Measurements from ENCODE around the gene SPATS2L. TPM values are rescaled to one million over a fixed set of nuclear protein-coding genes. Genes with fewer than 3 reads are reported as not detected.

SPATS2L gene
- total and polyA plus RNA-seq, 12 donors = 16.7 to 68.8 (median 43.6) TPM

DNA sequence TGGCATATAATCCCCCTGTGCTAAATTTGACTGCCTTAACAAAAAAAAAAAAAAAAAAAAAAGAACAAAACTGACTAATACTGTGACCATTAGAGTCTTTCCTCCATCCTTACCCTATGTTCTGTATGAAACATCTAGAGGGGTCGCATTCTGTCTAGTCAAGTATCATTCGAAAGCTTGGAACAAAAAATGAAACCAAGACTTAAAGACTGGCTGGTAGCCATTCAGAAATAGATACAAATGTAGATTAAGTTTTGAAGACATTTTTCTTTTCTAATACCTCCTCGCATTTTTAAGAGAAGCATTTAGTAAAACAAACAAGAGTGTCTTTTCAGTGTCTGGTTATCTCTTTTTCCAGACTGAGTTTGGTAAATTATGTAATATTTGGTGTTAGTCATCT lies 66.7 kb downstream of the SPATS2L start:
- 60 to 78% (median 64%) methylated on average over 3 of the region's 3 CpGs for WGBS, 4 donors
- TF ChIP-seq POLR2A (IDR thresholded peaks at IDR 0.05) = no peak
- TF ChIP-seq, protein P1, sequence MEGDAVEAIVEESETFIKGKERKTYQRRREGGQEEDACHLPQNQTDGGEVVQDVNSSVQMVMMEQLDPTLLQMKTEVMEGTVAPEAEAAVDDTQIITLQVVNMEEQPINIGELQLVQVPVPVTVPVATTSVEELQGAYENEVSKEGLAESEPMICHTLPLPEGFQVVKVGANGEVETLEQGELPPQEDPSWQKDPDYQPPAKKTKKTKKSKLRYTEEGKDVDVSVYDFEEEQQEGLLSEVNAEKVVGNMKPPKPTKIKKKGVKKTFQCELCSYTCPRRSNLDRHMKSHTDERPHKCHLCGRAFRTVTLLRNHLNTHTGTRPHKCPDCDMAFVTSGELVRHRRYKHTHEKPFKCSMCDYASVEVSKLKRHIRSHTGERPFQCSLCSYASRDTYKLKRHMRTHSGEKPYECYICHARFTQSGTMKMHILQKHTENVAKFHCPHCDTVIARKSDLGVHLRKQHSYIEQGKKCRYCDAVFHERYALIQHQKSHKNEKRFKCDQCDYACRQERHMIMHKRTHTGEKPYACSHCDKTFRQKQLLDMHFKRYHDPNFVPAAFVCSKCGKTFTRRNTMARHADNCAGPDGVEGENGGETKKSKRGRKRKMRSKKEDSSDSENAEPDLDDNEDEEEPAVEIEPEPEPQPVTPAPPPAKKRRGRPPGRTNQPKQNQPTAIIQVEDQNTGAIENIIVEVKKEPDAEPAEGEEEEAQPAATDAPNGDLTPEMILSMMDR (IDR thresholded peaks at IDR 0.05) = no peak

DNA sequence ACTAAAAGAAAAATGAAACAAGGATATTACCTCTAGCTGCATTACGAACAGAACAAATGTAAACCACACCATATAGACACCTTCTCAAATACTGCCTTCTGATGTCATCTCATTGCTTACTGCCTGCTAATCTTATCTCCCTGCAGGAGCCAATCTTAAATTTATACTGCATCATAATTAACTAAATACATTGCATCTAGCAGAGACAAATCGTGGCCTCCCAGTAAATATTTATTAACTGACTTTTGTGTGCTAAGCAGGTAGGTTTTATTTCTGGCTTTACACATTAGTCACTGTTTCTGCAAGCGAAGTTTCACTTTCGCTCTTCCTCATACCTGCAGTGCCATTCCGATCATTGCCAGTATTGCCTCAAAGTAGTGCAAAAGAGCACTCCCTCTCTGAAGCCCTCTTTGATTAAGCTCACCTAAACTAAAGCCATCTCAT lies 67.5 kb downstream of the SPATS2L start:
- no peaks in the 10 kb centered on the region for H3K36me3 ChIP-seq (replicated peaks in 1 of 2)
- intact Hi-C loops (cut with DNase I) = loop anchor here in 1 of 2 donors (10.0 kb wide), 1 partner anchor 69 kb away; the partner anchor contains the start of gene SPATS2L
- no peaks in the 10 kb centered on the region for H3K9me3 ChIP-seq (replicated peaks in 1 of 3)
- TF ChIP-seq POLR2A (IDR thresholded peaks at IDR 0.05) = no peak
- TF ChIP-seq, protein P1 (IDR thresholded peaks at IDR 0.05) = no peak
- peaks cover 9 to 40% of the 10 kb centered on the region in 2 donors for H3K4me1 ChIP-seq (replicated peaks in 1 of 2)
- no peak for DNase-seq
- H3K27ac ChIP-seq = no peak overlapping the region
- no peaks in the 10 kb centered on the region for H3K27me3 ChIP-seq
- WGBS, 4 donors = 33 to 60% (median 38%) methylated on average over 5 of the region's 5 CpGs
- peak overlapping the region in 1 of 4 donors; percentile 40 for H3K4me3 ChIP-seq

More for the DNA sequence above, 66.7 kb downstream of the SPATS2L start:
- H3K27ac ChIP-seq = no peak overlapping the region
- H3K4me3 ChIP-seq = no peak overlapping the region
- H3K4me1 ChIP-seq (replicated peaks in 1 of 2) = peaks cover 9 to 33% of the 10 kb centered on the region in 2 donors
- H3K36me3 ChIP-seq (replicated peaks in 1 of 2) = no peaks in the 10 kb centered on the region
- H3K27me3 ChIP-seq = no peaks in the 10 kb centered on the region
- no peak for DNase-seq
- intact Hi-C loops (cut with DNase I) = loop anchor here in 1 of 2 donors (10.0 kb wide), 1 partner anchor 68 kb away; the partner anchor contains the start of gene SPATS2L
- no peaks in the 10 kb centered on the region for H3K9me3 ChIP-seq (replicated peaks in 1 of 3)

DNA sequence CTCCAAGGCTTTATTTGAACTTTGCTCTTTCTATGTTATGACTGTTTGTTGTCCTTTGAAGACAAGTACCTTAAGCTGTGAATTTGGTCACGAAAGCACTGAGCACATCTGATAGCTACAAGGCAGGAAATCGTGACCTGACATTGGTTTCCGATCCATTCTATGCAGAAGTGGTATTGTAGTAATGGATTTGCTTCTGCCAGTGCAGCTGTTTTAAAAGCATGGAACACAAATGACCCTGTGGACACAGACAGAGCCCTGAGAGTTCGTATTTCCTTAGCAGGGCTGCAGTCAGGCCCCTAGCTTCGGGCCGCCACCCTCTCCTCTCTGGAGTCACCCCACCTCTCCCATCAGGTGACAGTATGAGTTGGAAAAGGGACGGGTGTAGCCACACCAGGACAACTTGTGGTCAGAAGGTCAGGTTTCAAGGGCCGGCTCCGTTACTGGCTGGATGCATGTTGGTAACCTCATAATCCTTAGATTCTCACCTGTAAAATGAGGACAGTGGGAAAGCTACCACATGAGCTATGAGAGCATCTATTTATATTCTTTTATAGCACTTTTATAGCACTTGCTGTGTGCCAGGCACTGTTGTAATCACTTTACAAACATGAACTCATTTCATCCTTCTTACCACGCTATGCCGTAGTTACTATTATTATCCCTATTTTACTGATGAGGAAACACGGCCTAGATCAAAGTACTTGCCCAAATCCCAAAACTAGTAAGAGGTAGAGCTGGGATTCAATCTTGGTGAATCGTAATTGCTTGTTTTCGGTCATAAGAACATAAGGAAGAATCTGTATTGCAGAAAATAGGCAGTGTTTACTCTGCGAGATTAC lies 70.2 kb downstream of the SPATS2L start:
- intact Hi-C loops (cut with DNase I) = loop anchor here in 1 of 2 donors (10.0 kb wide), 1 partner anchor 72 kb away; the partner anchor contains the start of gene SPATS2L
- no peaks in the 10 kb centered on the region for H3K27me3 ChIP-seq
- H3K9me3 ChIP-seq (replicated peaks in 1 of 3) = no peaks in the 10 kb centered on the region
- DNase-seq = peak in 2 of 7 donors; percentile 12 to 30
- TF ChIP-seq, protein P1 (IDR thresholded peaks at IDR 0.05) = no peak
- no peaks in the 10 kb centered on the region for H3K36me3 ChIP-seq (replicated peaks in 1 of 2)
- peak overlapping the region in 1 of 5 donors; percentile 54 for H3K27ac ChIP-seq
- peaks cover 9 to 63% of the 10 kb centered on the region in 2 donors for H3K4me1 ChIP-seq (replicated peaks in 1 of 2)
- H3K4me3 ChIP-seq = no peak overlapping the region
- 75 to 85% (median 78%) methylated on average over 14 to 15 of the region's 15 CpGs for WGBS, 4 donors

All from adrenal gland (tissue), 12 donors.